GM21576 (cell line): ENCODE results near the gene ST6GALNAC4.

ENCODE experiments used
- ATAC-seq: cut with Tn5 transposase; IDR thresholded peaks from one replicate; pipeline ENCODE4 v1.9.1; 2021; ENCODE audit warnings: mild to moderate bottlenecking, moderate library complexity; ENCODE audit not compliant: unreplicated experiment

ST6GALNAC4 gene

GRCh38 chr9:127947841-127948710, 31.2 kb upstream of the ST6GALNAC4 start:
- ATAC-seq, result no peak

- no peak for ATAC-seq
Measured at GRCh38 chr9:127946728-127947127, 29.9 kb upstream of the ST6GALNAC4 start.

- no peak for ATAC-seq
Measured at GRCh38 chr9:127945942-127946341, 29.1 kb upstream of the ST6GALNAC4 start.

GRCh38 chr9:127945338-127945737, 28.5 kb upstream of the ST6GALNAC4 start:
- ATAC-seq, result no peak

GRCh38 chr9:127944586-127945218, 27.9 kb upstream of the ST6GALNAC4 start:
- no peak for ATAC-seq

GRCh38 chr9:127943731-127944144, 26.9 kb upstream of the ST6GALNAC4 start:
- ATAC-seq, result peak; percentile 44

GRCh38 chr9:127943011-127943662, 26.3 kb upstream of the ST6GALNAC4 start:
- no peak for ATAC-seq

- ATAC-seq, result no peak
Measured at GRCh38 chr9:127942216-127943010, 25.6 kb upstream of the ST6GALNAC4 start.

- ATAC-seq, result no peak
Measured at GRCh38 chr9:127941961-127942215, 25.0 kb upstream of the ST6GALNAC4 start.

- no peak for ATAC-seq
Measured at GRCh38 chr9:127941062-127941960, 24.5 kb upstream of the ST6GALNAC4 start.

- ATAC-seq, result no peak
Measured at GRCh38 chr9:127940593-127940992, 23.8 kb upstream of the ST6GALNAC4 start.

- ATAC-seq, result no peak
Measured at GRCh38 chr9:127938298-127938690, 21.5 kb upstream of the ST6GALNAC4 start.

- ATAC-seq, result peak; percentile 81
Measured at GRCh38 chr9:127937388-127938297, 20.8 kb upstream of the ST6GALNAC4 start, which contains the start of gene DPM2. Gene DPM2 (minus strand): TSS chr9:127937854. CDS start chr9:127937820, 34 bp downstream.

GRCh38 chr9:127937056-127937387, 20.2 kb upstream of the ST6GALNAC4 start:
- no peak for ATAC-seq

- ATAC-seq, result no peak
Measured at GRCh38 chr9:127936347-127936852, 19.6 kb upstream of the ST6GALNAC4 start.

- ATAC-seq, result no peak
Measured at GRCh38 chr9:127935765-127936221, 19.0 kb upstream of the ST6GALNAC4 start.

- no peak for ATAC-seq
Measured at GRCh38 chr9:127934986-127935385, 18.1 kb upstream of the ST6GALNAC4 start.

- no peak for ATAC-seq
Measured at GRCh38 chr9:127934248-127934647, 17.4 kb upstream of the ST6GALNAC4 start.
